ENCODE measurements around the gene BTBD9. TPM values are rescaled to one million over a fixed set of nuclear protein-coding genes. Genes with fewer than 3 reads are reported as not detected.
"Not testable (repeated sequence)": the region's sequence is repeated elsewhere in the genome, so short reads cannot be mapped to it uniquely, and the experiment has no call there.

Gene BTBD9
- total RNA-seq, 2 donors from 2014 or later = 26.1 to 31.3 TPM

- intact Hi-C loops (cut with DNase I, micrococcal nuclease) = no loop called here
- DNase-seq (no peak), ATAC-seq (no peak)
These were observed 495.3 kb downstream of the BTBD9 start for GRCh38 chr6:38144365-38144945.

DNA sequence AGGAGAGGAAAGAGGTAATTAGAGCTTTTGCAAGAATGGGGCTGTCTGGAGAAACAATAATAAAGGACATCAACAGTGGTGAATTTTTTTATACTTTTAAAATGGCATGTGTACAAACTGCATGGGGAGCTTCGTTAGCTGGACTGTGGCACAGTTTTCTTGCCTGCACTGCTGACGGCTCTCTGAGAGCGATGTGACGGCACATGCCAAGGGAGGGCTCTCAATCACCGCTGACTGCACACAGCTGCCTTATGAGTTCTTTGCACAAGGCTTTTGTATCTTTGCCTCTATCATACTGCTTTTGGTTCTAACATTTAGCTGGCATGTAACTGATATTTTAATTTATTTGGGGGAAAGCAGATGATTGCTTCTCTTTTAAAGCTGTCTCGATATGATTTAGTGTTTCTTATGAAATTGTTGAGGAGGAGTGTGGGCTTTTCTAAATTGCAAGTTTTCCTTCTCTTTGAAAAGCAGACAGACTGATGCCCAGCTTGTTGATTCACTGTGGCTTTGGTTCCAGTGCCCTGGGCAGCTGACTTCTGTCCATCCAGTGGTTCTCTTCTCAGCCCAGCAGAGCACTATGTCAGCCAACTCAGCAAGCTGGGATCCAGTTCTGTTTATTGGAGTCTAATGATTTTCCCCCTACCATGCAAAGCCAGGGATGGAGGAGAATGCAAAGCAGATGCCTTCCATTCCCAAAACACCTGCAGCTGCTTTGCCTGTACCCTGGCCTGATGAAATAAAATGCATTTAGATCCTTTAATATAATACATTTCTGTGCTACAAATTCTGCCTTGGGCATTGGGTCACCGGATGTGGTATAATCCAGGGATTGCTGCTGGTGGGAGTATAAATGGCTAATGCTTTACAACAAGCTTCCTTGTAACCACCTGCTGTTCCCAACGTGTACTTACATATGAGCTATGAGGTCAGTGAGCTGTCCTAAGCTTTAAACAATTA, 496.3 kb downstream of the BTBD9 start:
- intact Hi-C loops (cut with DNase I, micrococcal nuclease) = no loop called here
- no peak for ATAC-seq
- no peak for DNase-seq

- intact Hi-C loops (cut with DNase I, micrococcal nuclease) = no loop called here
- DNase-seq = no peak
- no peak for ATAC-seq
These were observed 497.4 kb downstream of the BTBD9 start for GRCh38 chr6:38142178-38142902.

GRCh38 chr6:38141716-38142115, 498.0 kb downstream of the BTBD9 start:
- ATAC-seq = no peak
- no peak for DNase-seq
- intact Hi-C loops (cut with DNase I, micrococcal nuclease) = no loop called here

- intact Hi-C loops (cut with DNase I, micrococcal nuclease) = no loop called here
- ATAC-seq (no peak), DNase-seq (no peak)
These were observed 498.6 kb downstream of the BTBD9 start for GRCh38 chr6:38141085-38141484.

- intact Hi-C loops (cut with DNase I, micrococcal nuclease) = no loop called here
- DNase-seq = no peak
- ATAC-seq = no peak
These were observed 501.4 kb downstream of the BTBD9 start for GRCh38 chr6:38138374-38138773.

DNA sequence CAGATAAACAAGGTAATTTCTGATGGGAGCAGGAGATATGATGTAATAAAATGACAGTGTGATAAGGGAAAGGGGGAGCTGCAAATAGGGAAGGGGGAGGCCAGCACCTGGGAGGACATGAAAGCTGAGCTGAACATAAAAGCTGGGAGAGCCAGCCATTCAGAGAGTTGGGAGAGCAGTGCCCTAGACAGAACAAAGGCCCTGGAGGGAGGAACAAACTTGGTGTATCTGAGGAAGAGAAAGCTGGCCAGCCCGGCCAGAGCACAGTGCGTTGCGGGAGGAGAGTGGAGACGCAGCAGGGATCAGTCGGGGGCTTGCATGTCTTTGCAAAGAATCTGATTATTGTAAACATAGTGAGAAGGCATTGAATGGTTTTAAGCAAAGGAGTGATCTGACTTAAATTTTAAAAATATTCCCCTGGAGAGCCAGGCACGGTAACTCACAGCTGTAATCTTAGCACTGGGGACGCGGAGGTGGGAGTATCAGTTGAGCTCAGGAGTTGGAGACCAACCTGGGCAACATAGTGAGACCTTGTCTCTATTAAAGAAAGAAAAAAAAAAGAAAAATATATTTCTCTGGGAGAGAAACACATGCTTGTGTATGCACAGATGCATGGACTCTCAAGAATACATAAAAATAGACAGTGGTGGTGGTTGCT, 502.0 kb downstream of the BTBD9 start:
- ATAC-seq (no peak), DNase-seq (no peak)
- intact Hi-C loops (cut with DNase I, micrococcal nuclease) = no loop called here

GRCh38 chr6:38136547-38136946, 503.2 kb downstream of the BTBD9 start:
- intact Hi-C loops (cut with DNase I, micrococcal nuclease) = no loop called here
- ATAC-seq = no peak
- DNase-seq = no peak

DNA sequence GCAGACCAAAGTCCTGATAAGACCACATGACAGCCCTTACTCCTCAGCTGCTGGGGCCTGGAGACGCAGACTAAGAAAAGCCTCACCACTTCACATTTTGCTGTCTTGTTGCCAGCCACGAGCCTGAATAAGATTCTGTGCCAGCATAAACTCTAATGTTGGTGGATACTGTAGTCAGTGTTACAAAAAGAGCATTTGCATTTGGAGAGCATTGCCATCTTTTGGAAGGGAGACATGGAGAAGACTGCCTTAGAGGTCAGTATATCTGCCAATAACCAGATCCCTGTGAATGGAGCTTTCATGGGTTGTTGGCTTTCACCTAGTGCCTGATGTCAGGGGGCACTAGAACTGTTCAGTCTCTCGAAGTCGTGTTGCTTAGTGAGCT, 505.0 kb downstream of the BTBD9 start:
- intact Hi-C loops (cut with DNase I, micrococcal nuclease) = no loop called here
- no peak for DNase-seq
- no peak for ATAC-seq

DNA sequence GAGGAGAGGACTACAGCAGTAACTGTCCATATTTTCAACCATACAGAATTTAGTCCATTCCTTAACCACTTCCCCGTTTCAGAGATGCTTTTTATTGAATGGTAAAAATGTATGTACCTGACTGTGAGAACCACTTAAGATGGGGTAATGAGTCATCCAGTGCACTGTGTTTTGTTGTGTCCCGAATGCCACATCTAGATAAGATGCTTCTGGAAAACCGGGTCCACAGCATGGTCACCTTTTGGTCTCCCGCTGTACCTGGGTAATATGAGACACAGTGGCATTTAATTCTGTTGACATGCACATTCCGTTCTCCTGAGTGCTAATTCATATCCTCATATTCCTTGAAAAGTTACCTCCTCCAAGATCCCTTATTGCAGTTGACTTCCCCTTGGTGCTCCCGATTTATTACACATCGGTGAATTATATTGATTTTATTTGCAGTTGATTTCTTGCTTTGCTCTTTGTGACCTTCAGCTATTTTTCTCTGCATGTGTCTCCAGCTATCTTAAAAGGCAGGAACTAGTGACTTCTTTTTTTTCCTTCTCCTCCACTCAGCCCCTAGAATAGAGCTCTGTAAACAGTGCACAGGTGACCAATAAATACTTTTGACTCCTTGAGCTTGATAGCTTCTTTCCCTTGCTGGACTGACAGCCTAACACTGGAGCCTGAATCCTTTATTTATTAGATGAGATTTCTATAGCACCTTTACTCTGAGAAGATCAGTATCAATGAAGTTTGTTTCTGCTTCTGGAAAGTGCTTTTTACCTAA, 505.6 kb downstream of the BTBD9 start:
- ATAC-seq (no peak), DNase-seq (no peak)
- intact Hi-C loops (cut with DNase I, micrococcal nuclease) = no loop called here

GRCh38 chr6:38131527-38131965, 508.2 kb downstream of the BTBD9 start:
- ATAC-seq (no peak), DNase-seq (no peak)
- intact Hi-C loops (cut with DNase I, micrococcal nuclease) = no loop called here

DNA sequence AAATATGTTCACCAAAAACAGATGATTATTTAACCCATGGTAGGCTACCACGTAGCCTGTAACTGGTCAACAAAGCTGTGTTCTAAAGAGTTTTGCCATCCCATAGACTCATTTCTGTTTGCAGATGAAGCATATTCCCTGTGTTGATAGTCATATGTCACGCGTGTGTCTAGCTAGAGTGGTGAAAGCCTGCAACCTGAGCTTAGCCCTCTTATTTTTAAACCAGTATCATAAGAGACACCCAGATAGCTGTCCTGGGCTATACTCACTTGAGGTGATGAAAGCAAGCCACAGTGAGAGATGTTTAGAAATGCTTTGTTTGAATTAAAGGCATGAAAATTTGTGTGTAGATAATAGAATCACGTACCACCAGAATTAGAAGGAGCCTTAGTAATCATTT, 512.4 kb downstream of the BTBD9 start:
- no peak for DNase-seq
- ATAC-seq = no peak
- intact Hi-C loops (cut with DNase I, micrococcal nuclease) = no loop called here

DNA sequence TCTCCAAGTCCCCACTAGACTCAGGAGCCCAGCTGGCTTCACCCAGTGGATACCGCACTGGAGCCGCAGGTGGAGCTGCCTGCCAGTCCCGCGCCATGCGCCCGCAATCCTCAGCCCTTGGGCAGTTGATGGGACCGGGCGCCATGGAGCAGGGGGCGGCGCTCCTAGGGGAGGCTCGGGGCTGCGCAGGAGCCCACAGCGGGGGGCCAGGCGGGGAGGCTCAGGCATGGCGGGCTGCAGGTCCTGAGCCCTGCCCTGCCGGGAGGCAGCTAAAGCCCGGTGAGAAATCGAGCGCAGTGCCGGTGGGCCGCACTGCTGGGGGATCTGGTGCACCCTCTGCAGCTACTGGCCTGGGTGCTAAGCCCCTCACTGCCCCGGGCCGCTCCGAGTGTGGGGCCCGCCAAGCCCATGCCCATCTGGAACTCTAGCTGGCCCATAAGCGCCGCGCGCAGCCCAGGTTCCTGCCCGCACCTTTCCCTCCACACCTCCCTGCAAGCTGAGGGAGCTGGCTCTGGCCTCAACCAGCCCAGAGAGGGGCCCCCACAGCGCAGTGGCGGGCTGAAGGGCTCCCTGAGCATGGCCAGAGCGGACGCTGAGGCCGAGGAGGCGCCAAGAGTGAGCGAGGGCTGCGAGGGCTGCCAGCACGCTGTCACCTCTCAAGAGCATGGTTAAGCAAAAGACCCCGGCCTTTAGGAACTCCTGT, 515.4 kb downstream of the BTBD9 start:
- DNase-seq; ATAC-seq; intact Hi-C loops (cut with DNase I, micrococcal nuclease): not testable (repeated sequence)

DNA sequence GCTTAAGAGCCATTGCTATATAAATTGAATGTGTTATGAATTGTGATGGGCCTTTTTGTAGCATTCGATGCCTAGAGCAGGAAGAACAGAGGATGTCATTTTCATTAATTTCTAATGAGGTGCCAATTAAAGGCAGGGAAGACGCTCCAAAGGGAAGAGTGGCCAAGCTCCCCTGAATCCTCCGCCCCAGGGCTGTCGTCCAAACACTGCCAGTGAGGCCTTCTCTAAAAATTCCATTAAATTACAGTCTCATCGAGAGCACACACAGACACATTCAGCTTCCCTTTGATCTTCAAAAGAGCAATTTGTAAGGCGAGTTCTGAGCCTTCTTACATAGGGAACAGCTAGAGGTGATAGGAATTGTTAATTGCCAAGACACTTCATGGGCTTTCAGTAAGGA, 520.2 kb downstream of the BTBD9 start:
- no peak for DNase-seq
- no peak for ATAC-seq
- intact Hi-C loops (cut with DNase I, micrococcal nuclease) = no loop called here

- DNase-seq = no peak
- intact Hi-C loops (cut with DNase I, micrococcal nuclease) = no loop called here
- ATAC-seq = no peak
These were observed 520.9 kb downstream of the BTBD9 start for GRCh38 chr6:38118791-38119365.

Data from left colon (tissue), 2 donors.